ENCODE results near the gene PIK3C2G.

PIK3C2G gene

GRCh38 chr12:18472806-18473205 is 211.5 kb downstream of the PIK3C2G start:
- no peak overlapping the region for H4K91ac ChIP-seq (ENCODE audit: low read length)
- H3K4me2 ChIP-seq (ENCODE audit: low read length, poor library complexity, severe bottlenecking), result no peak overlapping the region
- H3K4ac ChIP-seq (ENCODE audit: low read depth in 1 of 2, low read length in 2 of 2), result no peak overlapping the region
- no peak overlapping the region for H2BK15ac ChIP-seq (ENCODE audit: low read depth, poor library complexity, severe bottlenecking)
- 97% methylated on average over 9 of the region's 9 CpGs for WGBS
- no peak overlapping the region for H3K23ac ChIP-seq (ENCODE audit: low read length in 2 of 2)
- no peak overlapping the region for H2BK120ac ChIP-seq (ENCODE audit: low read depth, low read length)
- no peak overlapping the region for H3K14ac ChIP-seq (ENCODE audit: low read length in 2 of 2)
- H3K18ac ChIP-seq (ENCODE audit: low read depth in 1 of 2, low read length in 2 of 2), result no peak overlapping the region
- no peak overlapping the region for H3K27ac ChIP-seq (ENCODE audit: low read length, poor library complexity, severe bottlenecking)
- H3K9me3 ChIP-seq (ENCODE audit: control insufficient read depth, low read length), result no peaks in the 10 kb centered on the region
- no peak for DNase-seq
- H3K79me1 ChIP-seq (replicated peaks; ENCODE audit: low read length, poor library complexity, severe bottlenecking), result no peaks in the 10 kb centered on the region
- H2BK5ac ChIP-seq (ENCODE audit: low read depth, low read length, poor library complexity, severe bottlenecking), result no peak overlapping the region
- no peak overlapping the region for H4K8ac ChIP-seq (ENCODE audit: low read length)
- H3K9ac ChIP-seq (ENCODE audit: low read length), result no peak overlapping the region
- no peaks in the 10 kb centered on the region for H3K4me1 ChIP-seq (ENCODE audit: control insufficient read depth, insufficient read depth, low read depth, low read length)
- no peak overlapping the region for H2AK5ac ChIP-seq (ENCODE audit: low read length, severe bottlenecking)
- no peaks in the 10 kb centered on the region for H3K27me3 ChIP-seq (ENCODE audit: control insufficient read depth in 1 of 2, insufficient read depth in 1 of 2, low read length in 2 of 2)
- no peak overlapping the region for H2BK12ac ChIP-seq (ENCODE audit: low read length in 2 of 2)
- no peaks in the 10 kb centered on the region for H3K36me3 ChIP-seq (ENCODE audit: control insufficient read depth in 1 of 2, insufficient read depth in 2 of 2, low read depth in 1 of 2, low read length in 2 of 2)
- H2AFZ ChIP-seq (ENCODE audit: low read depth, low read length), result no peak overlapping the region
- no peak overlapping the region for H3K4me3 ChIP-seq (ENCODE audit: insufficient read depth in 1 of 2, low read depth in 1 of 2, low read length in 2 of 2)

- Histone ChIP-seq H3K36me3 (ENCODE audit: control insufficient read depth in 1 of 2, insufficient read depth in 2 of 2, low read depth in 1 of 2, low read length in 2 of 2) (no peaks in the 10 kb centered on the region), H3K18ac (ENCODE audit: low read depth in 1 of 2, low read length in 2 of 2) (no peak overlapping the region), H4K91ac (ENCODE audit: low read length) (no peak overlapping the region), H3K9ac (ENCODE audit: low read length) (no peak overlapping the region), H3K27me3 (ENCODE audit: control insufficient read depth in 1 of 2, insufficient read depth in 1 of 2, low read length in 2 of 2) (no peaks in the 10 kb centered on the region), H3K4me3 (ENCODE audit: insufficient read depth in 1 of 2, low read depth in 1 of 2, low read length in 2 of 2) (no peak overlapping the region), H2AFZ (ENCODE audit: low read depth, low read length) (no peak overlapping the region), H2BK12ac (ENCODE audit: low read length in 2 of 2) (no peak overlapping the region), H4K8ac (ENCODE audit: low read length) (no peak overlapping the region), H3K79me1 (replicated peaks; ENCODE audit: low read length, poor library complexity, severe bottlenecking) (no peaks in the 10 kb centered on the region), H3K4me2 (ENCODE audit: low read length, poor library complexity, severe bottlenecking) (no peak overlapping the region), H2AK5ac (ENCODE audit: low read length, severe bottlenecking) (no peak overlapping the region), H3K23ac (ENCODE audit: low read length in 2 of 2) (no peak overlapping the region), H2BK5ac (ENCODE audit: low read depth, low read length, poor library complexity, severe bottlenecking) (no peak overlapping the region), H2BK15ac (ENCODE audit: low read depth, poor library complexity, severe bottlenecking) (no peak overlapping the region), H2BK120ac (ENCODE audit: low read depth, low read length) (no peak overlapping the region), H3K4ac (ENCODE audit: low read depth in 1 of 2, low read length in 2 of 2) (no peak overlapping the region), H3K9me3 (ENCODE audit: control insufficient read depth, low read length) (no peaks in the 10 kb centered on the region), H3K4me1 (ENCODE audit: control insufficient read depth, insufficient read depth, low read depth, low read length) (no peaks in the 10 kb centered on the region), H3K14ac (ENCODE audit: low read length in 2 of 2) (no peak overlapping the region), H3K27ac (ENCODE audit: low read length, poor library complexity, severe bottlenecking) (no peak overlapping the region)
- no peak for DNase-seq
- 74% methylated on average over 4 of the region's 4 CpGs for WGBS
Observed at GRCh38 chr12:18476861-18477260, 215.5 kb downstream of the PIK3C2G start.

- Histone ChIP-seq H3K4me1 (ENCODE audit: control insufficient read depth, insufficient read depth, low read depth, low read length) (no peaks in the 10 kb centered on the region), H3K9ac (ENCODE audit: low read length) (no peak overlapping the region), H4K91ac (ENCODE audit: low read length) (no peak overlapping the region), H2BK120ac (ENCODE audit: low read depth, low read length) (no peak overlapping the region), H2AK5ac (ENCODE audit: low read length, severe bottlenecking) (no peak overlapping the region), H3K27me3 (ENCODE audit: control insufficient read depth in 1 of 2, insufficient read depth in 1 of 2, low read length in 2 of 2) (no peaks in the 10 kb centered on the region), H3K18ac (ENCODE audit: low read depth in 1 of 2, low read length in 2 of 2) (no peak overlapping the region), H2BK15ac (ENCODE audit: low read depth, poor library complexity, severe bottlenecking) (no peak overlapping the region), H3K14ac (ENCODE audit: low read length in 2 of 2) (no peak overlapping the region), H3K9me3 (ENCODE audit: control insufficient read depth, low read length) (no peaks in the 10 kb centered on the region), H3K27ac (ENCODE audit: low read length, poor library complexity, severe bottlenecking) (no peak overlapping the region), H3K4me3 (ENCODE audit: insufficient read depth in 1 of 2, low read depth in 1 of 2, low read length in 2 of 2) (no peak overlapping the region), H2BK5ac (ENCODE audit: low read depth, low read length, poor library complexity, severe bottlenecking) (no peak overlapping the region), H3K79me1 (replicated peaks; ENCODE audit: low read length, poor library complexity, severe bottlenecking) (no peaks in the 10 kb centered on the region), H3K4ac (ENCODE audit: low read depth in 1 of 2, low read length in 2 of 2) (no peak overlapping the region), H2BK12ac (ENCODE audit: low read length in 2 of 2) (no peak overlapping the region), H4K8ac (ENCODE audit: low read length) (no peak overlapping the region), H3K23ac (ENCODE audit: low read length in 2 of 2) (no peak overlapping the region), H3K36me3 (ENCODE audit: control insufficient read depth in 1 of 2, insufficient read depth in 2 of 2, low read depth in 1 of 2, low read length in 2 of 2) (no peaks in the 10 kb centered on the region), H2AFZ (ENCODE audit: low read depth, low read length) (no peak overlapping the region), H3K4me2 (ENCODE audit: low read length, poor library complexity, severe bottlenecking) (no peak overlapping the region)
- 84% methylated on average over 1 of the region's 3 CpGs for WGBS
- no peak for DNase-seq
Observed at GRCh38 chr12:18479256-18479655, 217.9 kb downstream of the PIK3C2G start.

- Histone ChIP-seq H4K91ac (ENCODE audit: low read length) (no peak overlapping the region), H2BK12ac (ENCODE audit: low read length in 2 of 2) (no peak overlapping the region), H3K4me1 (ENCODE audit: control insufficient read depth, insufficient read depth, low read depth, low read length) (no peaks in the 10 kb centered on the region), H3K9me3 (ENCODE audit: control insufficient read depth, low read length) (no peaks in the 10 kb centered on the region), H2AK5ac (ENCODE audit: low read length, severe bottlenecking) (no peak overlapping the region), H2BK15ac (ENCODE audit: low read depth, poor library complexity, severe bottlenecking) (no peak overlapping the region), H3K36me3 (ENCODE audit: control insufficient read depth in 1 of 2, insufficient read depth in 2 of 2, low read depth in 1 of 2, low read length in 2 of 2) (no peaks in the 10 kb centered on the region), H3K4me3 (ENCODE audit: insufficient read depth in 1 of 2, low read depth in 1 of 2, low read length in 2 of 2) (no peak overlapping the region), H3K23ac (ENCODE audit: low read length in 2 of 2) (no peak overlapping the region), H4K8ac (ENCODE audit: low read length) (no peak overlapping the region), H2AFZ (ENCODE audit: low read depth, low read length) (no peak overlapping the region), H3K9ac (ENCODE audit: low read length) (no peak overlapping the region), H3K27me3 (ENCODE audit: control insufficient read depth in 1 of 2, insufficient read depth in 1 of 2, low read length in 2 of 2) (no peaks in the 10 kb centered on the region), H3K18ac (ENCODE audit: low read depth in 1 of 2, low read length in 2 of 2) (no peak overlapping the region), H2BK120ac (ENCODE audit: low read depth, low read length) (no peak overlapping the region), H3K79me1 (replicated peaks; ENCODE audit: low read length, poor library complexity, severe bottlenecking) (no peaks in the 10 kb centered on the region), H2BK5ac (ENCODE audit: low read depth, low read length, poor library complexity, severe bottlenecking) (no peak overlapping the region), H3K4ac (ENCODE audit: low read depth in 1 of 2, low read length in 2 of 2) (no peak overlapping the region), H3K27ac (ENCODE audit: low read length, poor library complexity, severe bottlenecking) (no peak overlapping the region), H3K14ac (ENCODE audit: low read length in 2 of 2) (no peak overlapping the region), H3K4me2 (ENCODE audit: low read length, poor library complexity, severe bottlenecking) (no peak overlapping the region)
- DNase-seq, result no peak
- 36% methylated on average over 1 of the region's 2 CpGs for WGBS
Observed at GRCh38 chr12:18482601-18483120, 221.3 kb downstream of the PIK3C2G start.

Data from mesenchymal stem cell (in vitro differentiated cells and primary cell).